ENCODE measurements around the gene PTCSC3. TPM values are rescaled to one million over a fixed set of nuclear protein-coding genes. Genes with fewer than 3 reads are reported as not detected.

The PTCSC3 gene
- total and polyA plus RNA-seq, 7 donors, result not detected

DNA sequence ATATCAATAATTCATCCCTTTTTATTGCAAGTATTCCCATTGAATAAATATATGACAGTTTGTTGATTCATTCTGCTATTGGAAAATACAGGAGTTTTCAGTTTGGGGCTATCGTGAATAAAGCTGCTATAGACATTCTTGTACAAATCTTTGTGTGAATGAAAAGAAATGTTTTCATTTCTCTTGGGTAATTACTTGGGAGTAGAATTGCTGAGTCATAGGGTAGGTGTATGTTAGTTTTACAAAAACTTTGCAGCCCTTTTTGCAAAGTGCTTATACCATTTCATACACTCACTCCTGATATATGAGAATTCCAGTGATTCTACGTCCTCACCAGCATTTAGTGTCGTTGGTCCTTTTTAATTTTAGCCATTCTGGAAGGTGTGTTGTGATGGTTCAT lies 6.9 kb upstream of the PTCSC3 start:
- no peak for ATAC-seq
- H3K27me3 ChIP-seq (ENCODE audit: insufficient read depth in 3 of 3, low read length in 2 of 3), result no peaks in the 10 kb centered on the region
- no peak for DNase-seq
- no peaks in the 10 kb centered on the region for H3K36me3 ChIP-seq (ENCODE audit: insufficient read depth in 1 of 2, low read depth in 1 of 2)
- 74 to 80% (median 76%) methylated on average over 3 of the region's 3 CpGs for whole genome bisulfite sequencing, 3 donors
- TF ChIP-seq, protein P1, sequence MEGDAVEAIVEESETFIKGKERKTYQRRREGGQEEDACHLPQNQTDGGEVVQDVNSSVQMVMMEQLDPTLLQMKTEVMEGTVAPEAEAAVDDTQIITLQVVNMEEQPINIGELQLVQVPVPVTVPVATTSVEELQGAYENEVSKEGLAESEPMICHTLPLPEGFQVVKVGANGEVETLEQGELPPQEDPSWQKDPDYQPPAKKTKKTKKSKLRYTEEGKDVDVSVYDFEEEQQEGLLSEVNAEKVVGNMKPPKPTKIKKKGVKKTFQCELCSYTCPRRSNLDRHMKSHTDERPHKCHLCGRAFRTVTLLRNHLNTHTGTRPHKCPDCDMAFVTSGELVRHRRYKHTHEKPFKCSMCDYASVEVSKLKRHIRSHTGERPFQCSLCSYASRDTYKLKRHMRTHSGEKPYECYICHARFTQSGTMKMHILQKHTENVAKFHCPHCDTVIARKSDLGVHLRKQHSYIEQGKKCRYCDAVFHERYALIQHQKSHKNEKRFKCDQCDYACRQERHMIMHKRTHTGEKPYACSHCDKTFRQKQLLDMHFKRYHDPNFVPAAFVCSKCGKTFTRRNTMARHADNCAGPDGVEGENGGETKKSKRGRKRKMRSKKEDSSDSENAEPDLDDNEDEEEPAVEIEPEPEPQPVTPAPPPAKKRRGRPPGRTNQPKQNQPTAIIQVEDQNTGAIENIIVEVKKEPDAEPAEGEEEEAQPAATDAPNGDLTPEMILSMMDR (IDR thresholded peaks at IDR 0.05), result no peak
- H3K4me3 ChIP-seq, result no peak overlapping the region
- no peaks in the 10 kb centered on the region for H3K4me1 ChIP-seq
- intact Hi-C loops (cut with DNase I), result no loop called here
- no peaks in the 10 kb centered on the region for H3K9me3 ChIP-seq
- H3K27ac ChIP-seq, result no peak overlapping the region

GRCh38 chr14:36181417-36181816 lies 4.9 kb upstream of the PTCSC3 start:
- TF ChIP-seq, protein P1 (IDR thresholded peaks at IDR 0.05), result no peak
- Histone ChIP-seq H3K4me3 (no peak overlapping the region), H3K27ac (no peak overlapping the region), H3K36me3 (ENCODE audit: insufficient read depth in 1 of 2, low read depth in 1 of 2) (no peaks in the 10 kb centered on the region), H3K27me3 (ENCODE audit: insufficient read depth in 3 of 3, low read length in 2 of 3) (no peaks in the 10 kb centered on the region), H3K4me1 (no peaks in the 10 kb centered on the region), H3K9me3 (no peaks in the 10 kb centered on the region)
- DNase-seq (no peak), ATAC-seq (no peak)
- intact Hi-C loops (cut with DNase I), result no loop called here
- WGBS, 3 donors, result 81 to 90% (median 85%) methylated on average over 5 of the region's 5 CpGs

- Histone ChIP-seq H3K27ac (no peak overlapping the region), H3K4me1 (no peaks in the 10 kb centered on the region), H3K9me3 (no peaks in the 10 kb centered on the region), H3K4me3 (no peak overlapping the region), H3K27me3 (ENCODE audit: insufficient read depth in 3 of 3, low read length in 2 of 3) (no peaks in the 10 kb centered on the region), H3K36me3 (ENCODE audit: insufficient read depth in 1 of 2, low read depth in 1 of 2) (no peaks in the 10 kb centered on the region)
- 36 to 59% (median 49%) methylated on average over 1 of the region's 1 CpG for WGBS, 3 donors
- ATAC-seq (no peak), DNase-seq (no peak)
- intact Hi-C loops (cut with DNase I), result no loop called here
- TF ChIP-seq, protein P1 (IDR thresholded peaks at IDR 0.05), result no peak
Observed at GRCh38 chr14:36177489-36177888, 967 bp upstream of the PTCSC3 start.

DNA sequence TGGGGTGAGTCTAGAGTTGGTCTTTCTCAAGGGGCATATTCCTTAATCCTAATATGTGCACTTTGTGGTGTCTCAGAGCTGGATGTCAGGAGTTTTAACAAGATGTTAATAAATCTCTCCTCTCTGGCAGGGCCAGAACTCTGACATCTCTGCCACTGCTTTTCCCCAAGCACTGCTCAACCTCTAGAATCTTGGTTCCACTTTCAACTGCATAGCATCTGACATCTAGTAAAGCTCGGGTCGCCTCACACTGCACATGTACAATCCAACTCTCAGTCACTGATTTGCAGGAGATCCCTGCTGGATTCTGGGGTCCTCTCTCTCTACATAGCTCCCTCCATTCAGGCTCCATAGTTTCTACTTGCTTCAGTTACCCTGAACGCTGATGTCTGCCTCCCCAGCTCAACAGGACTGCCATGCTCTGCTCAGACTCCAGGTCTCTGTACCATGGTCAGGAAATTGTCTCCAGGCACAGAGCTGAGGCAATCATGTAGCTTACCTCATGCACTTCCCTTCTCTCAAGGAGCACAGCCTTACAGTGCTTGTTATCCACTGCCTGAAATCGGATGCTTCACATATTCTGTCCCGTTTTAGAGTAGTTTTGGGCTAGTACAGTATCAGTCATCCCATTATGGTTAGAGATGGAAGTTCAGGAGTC lies 1.6 kb downstream of the PTCSC3 start:
- Histone ChIP-seq H3K9me3 (no peaks in the 10 kb centered on the region), H3K4me1 (no peaks in the 10 kb centered on the region), H3K36me3 (ENCODE audit: insufficient read depth in 1 of 2, low read depth in 1 of 2) (no peaks in the 10 kb centered on the region), H3K27ac (no peak overlapping the region), H3K4me3 (no peak overlapping the region), H3K27me3 (ENCODE audit: insufficient read depth in 3 of 3, low read length in 2 of 3) (no peaks in the 10 kb centered on the region)
- 76 to 83% (median 80%) methylated on average over 5 of the region's 5 CpGs for WGBS, 3 donors
- intact Hi-C loops (cut with DNase I), result no loop called here
- no peak for DNase-seq
- TF ChIP-seq, protein P1 (IDR thresholded peaks at IDR 0.05), result no peak
- no peak for ATAC-seq

DNA sequence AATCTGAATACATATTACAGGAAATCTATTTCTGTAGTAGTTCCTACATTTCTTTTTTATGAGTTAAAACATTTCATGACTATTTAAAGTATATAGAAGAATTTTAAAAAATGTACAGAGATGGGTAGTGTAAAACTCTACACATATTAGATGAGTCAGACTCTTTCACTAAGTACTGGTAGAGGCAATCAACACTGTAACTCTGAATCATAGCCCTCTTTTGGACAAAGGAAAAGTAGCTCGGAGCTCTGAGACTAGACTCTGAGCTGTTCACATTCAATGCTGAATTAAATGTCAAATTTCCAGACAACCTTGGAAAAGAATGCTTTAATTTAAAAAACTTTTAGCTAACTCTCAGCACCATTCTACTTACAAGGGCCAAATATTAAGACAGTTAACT lies 3.4 kb downstream of the PTCSC3 start:
- Histone ChIP-seq H3K27ac (no peak overlapping the region), H3K4me1 (no peaks in the 10 kb centered on the region), H3K36me3 (ENCODE audit: insufficient read depth in 1 of 2, low read depth in 1 of 2) (no peaks in the 10 kb centered on the region), H3K4me3 (no peak overlapping the region), H3K27me3 (ENCODE audit: insufficient read depth in 3 of 3, low read length in 2 of 3) (no peaks in the 10 kb centered on the region), H3K9me3 (no peaks in the 10 kb centered on the region)
- intact Hi-C loops (cut with DNase I), result no loop called here
- 39 to 63% (median 60%) methylated on average over 1 of the region's 1 CpG for WGBS, 3 donors
- ATAC-seq (no peak), DNase-seq (no peak)
- TF ChIP-seq, protein P1 (IDR thresholded peaks at IDR 0.05), result no peak

Measured in psoas muscle (tissue), 8 donors.